Liver (tissue), 9 donors: ENCODE measurements around the gene PTP4A2. TPM values are rescaled to one million over a fixed set of nuclear protein-coding genes. Genes with fewer than 3 reads are reported as not detected.

ENCODE experiments used
- DNase-seq: peaks from one replicate; pipeline ENCODE4 v3.0.0-alpha.2; 2017; ENCODE audit warnings: low spot score
- H3K27ac ChIP-seq, 2 donors: one replicate each; pipeline ENCODE4 v1.7.0; 2013; ENCODE audit warnings: inconsistent platforms in 2 of 2, low read length in 2 of 2, control low read depth in 1 of 2, low read depth in 1 of 2, mild to moderate bottlenecking in 1 of 2
- H3K27me3 ChIP-seq, 4 donors: one replicate each; pipeline versions ENCODE4 v1.6.1 to v1.7.0; 2013; ENCODE audit warnings: low read length in 3 of 4, inconsistent platforms in 1 of 4, mild to moderate bottlenecking in 1 of 4, moderate library complexity in 1 of 4; ENCODE audit not compliant: control insufficient read depth in 4 of 4, insufficient read depth in 4 of 4
- H3K36me3 ChIP-seq, 4 donors: one replicate each; pipeline versions ENCODE4 v1.6.1 to v1.7.0; 2013; ENCODE audit warnings: low read length in 3 of 4, mild to moderate bottlenecking in 3 of 4, low read depth in 1 of 4, moderate library complexity in 1 of 4; ENCODE audit not compliant: control insufficient read depth in 4 of 4, insufficient read depth in 3 of 4
- H3K4me1 ChIP-seq, 4 donors: one replicate each; pipeline versions ENCODE4 v1.6.1 to v1.7.0; 2013; ENCODE audit warnings: low read length in 3 of 4, mild to moderate bottlenecking in 3 of 4, moderate library complexity in 1 of 4; ENCODE audit not compliant: control insufficient read depth in 4 of 4, insufficient read depth in 4 of 4
- H3K4me3 ChIP-seq, 3 donors: one replicate each; pipeline versions ENCODE4 v1.6.1 to v1.7.0; 2013; ENCODE audit warnings: low read length in 3 of 3, control low read depth in 1 of 3, low read depth in 1 of 3, mild to moderate bottlenecking in 1 of 3
- H3K9ac ChIP-seq, 2 donors: one replicate each; pipeline ENCODE4 v1.7.0; 2013; ENCODE audit warnings: low read length in 2 of 2, mild to moderate bottlenecking in 2 of 2, moderate library complexity in 2 of 2, control low read depth in 1 of 2, low read depth in 1 of 2
- H3K9me3 ChIP-seq, 4 donors: one replicate each; pipeline versions ENCODE4 v1.6.1 to v1.7.0; 2013; ENCODE audit warnings: low read length in 3 of 4; ENCODE audit not compliant: control insufficient read depth in 4 of 4
- EGR1 ChIP-seq, 2 donors: IDR thresholded peaks; 2 replicates each; pipeline ENCODE4 v1.6.1; 2016 to 2018; ENCODE audit warnings: antibody characterized with exemption in 2 of 2, low read depth in 2 of 2
- FOXA1 ChIP-seq: IDR thresholded peaks from 2 replicates; pipeline ENCODE4 v1.6.1; 2016; ENCODE audit warnings: antibody characterized with exemption
- FOXA2 ChIP-seq: IDR thresholded peaks from 2 replicates; pipeline ENCODE4 v1.6.1; 2016; ENCODE audit warnings: antibody characterized with exemption
- GABPA ChIP-seq, 2 donors: IDR thresholded peaks in 1 of 2; conservative IDR thresholded peaks in 1 of 2; 2 replicates each; pipeline ENCODE4 v1.6.1; 2016; ENCODE audit warnings: antibody characterized with exemption in 2 of 2, mild to moderate bottlenecking in 1 of 2, moderate library complexity in 1 of 2
- HNF4A ChIP-seq, 2 donors: conservative IDR thresholded peaks; 2 replicates each; pipeline ENCODE4 v1.6.1; 2016; ENCODE audit warnings: antibody characterized with exemption in 2 of 2, mild to moderate bottlenecking in 2 of 2
- HNF4G ChIP-seq: IDR thresholded peaks from 2 replicates; pipeline ENCODE4 v1.6.1; 2016; ENCODE audit warnings: antibody characterized with exemption
- JUND ChIP-seq, 2 donors: IDR thresholded peaks; 2 replicates each; pipeline ENCODE4 v1.6.1; 2016; ENCODE audit warnings: antibody characterized with exemption in 2 of 2
- NR2F2 ChIP-seq: IDR thresholded peaks from 2 replicates; pipeline ENCODE4 v1.6.1; 2016; ENCODE audit warnings: antibody characterized with exemption
- RAD21 ChIP-seq, 2 donors: IDR thresholded peaks; 2 replicates each; pipeline ENCODE4 v1.6.1; 2016; ENCODE audit warnings: antibody characterized with exemption in 2 of 2, mild to moderate bottlenecking in 2 of 2
- RXRA ChIP-seq, 2 donors: IDR thresholded peaks; 2 replicates each; pipeline ENCODE4 v1.6.1; 2017 to 2018; ENCODE audit warnings: antibody characterized with exemption in 2 of 2, mild to moderate bottlenecking in 1 of 2
- SP1 ChIP-seq: IDR thresholded peaks from 2 replicates; pipeline ENCODE4 v1.6.1; 2018; ENCODE audit warnings: antibody characterized with exemption, mild to moderate bottlenecking
- WGBS: extraction: QIAGEN DNeasy Blood & Tissue Kit; methylation state at CpG from one replicate; pipeline ENCODE4 v1.1.7; 2013; 5-methylcytosine and 5-hydroxymethylcytosine counted together
- polyA plus RNA-seq, 2 donors: library from polyadenylated mRNA; stranded (reverse) in 1 of 2; unstranded in 1 of 2; fragments of 200-250 nt in 1 of 2; fragments of >200 nt in 1 of 2; fragmentation: Nextera tagmentation in 1 of 2; extraction: Ambion mirVana in 1 of 2; gene quantifications; one replicate each; pipeline versions ENCODE4 v1.2.1 to v1.2.3, GENCODE V29; 2013 to 2015
- total RNA-seq, 2 donors: library from RNA; depleted of rRNA; stranded (reverse); fragments of >200 nt; gene quantifications; one replicate each; pipeline ENCODE4 v1.2.3, GENCODE V29; 2014
- TF ChIP-seq, protein P1 (sequence below): IDR thresholded peaks from 2 replicates; pipeline ENCODE4 v1.6.1; 2016; ENCODE audit warnings: antibody characterized with exemption
- TF ChIP-seq, protein P2 (sequence below): fragments of 150-350 bp; IDR thresholded peaks from 2 replicates; pipeline ENCODE4 v1.5.1; 2017; ENCODE audit warnings: improper control_type of control experiment, low read depth, low read length; ENCODE audit not compliant: missing input control
- TF ChIP-seq, protein P3 (sequence below): IDR thresholded peaks from 2 replicates; pipeline ENCODE4 v1.6.1; 2016; ENCODE audit warnings: antibody characterized with exemption, mild to moderate bottlenecking
- TF ChIP-seq, protein P4 (sequence below): IDR thresholded peaks from 2 replicates; pipeline ENCODE4 v1.6.1; 2016; ENCODE audit warnings: antibody characterized with exemption
- donor health status: healthy.
- donor health status: healthy.
- donor health status: healthy.
- donor health status: healthy.
- donor health status: healthy.

The PTP4A2 gene
- total and polyA plus RNA-seq, 4 donors = 47.7 to 98.1 (median 71.9) TPM

DNA sequence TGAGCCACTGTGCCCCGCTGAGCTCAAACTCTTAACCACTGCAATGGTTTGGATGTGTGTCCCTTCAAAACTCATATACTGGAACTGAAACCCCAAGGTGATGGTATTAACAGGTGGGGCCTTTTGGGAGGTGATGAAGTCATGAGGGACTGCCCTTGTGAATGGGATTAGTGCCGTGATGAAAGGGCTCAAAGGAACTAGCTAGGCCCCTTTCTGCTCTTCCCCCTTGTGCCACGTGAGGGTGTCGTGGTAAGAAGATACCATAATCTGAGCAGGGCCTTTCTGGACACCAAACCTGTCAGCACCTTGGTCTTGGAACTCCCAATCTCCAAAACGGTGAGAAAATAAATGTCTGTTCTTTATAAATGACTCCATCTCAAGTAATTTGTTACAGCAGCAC lies 76.8 kb downstream of the PTP4A2 start:
- DNase-seq = no peak
- Histone ChIP-seq H3K27ac (no peak overlapping the region), H3K4me1 (no peaks in the 10 kb centered on the region), H3K4me3 (no peak overlapping the region), H3K9ac (no peak overlapping the region), H3K36me3 (no peaks in the 10 kb centered on the region), H3K9me3 (no peaks in the 10 kb centered on the region), H3K27me3 (no peaks in the 10 kb centered on the region)
- 90% methylated on average over 5 of the region's 5 CpGs for WGBS
- TF ChIP-seq GABPA (IDR thresholded peaks at IDR 0.05 in 1 of 2, conservative IDR thresholded peaks at IDR 0.05 in 1 of 2) (no peak), RAD21 (IDR thresholded peaks at IDR 0.05) (no peak), FOXA1 (no peak), RXRA (IDR thresholded peaks at IDR 0.05) (no peak), JUND (IDR thresholded peaks at IDR 0.05) (no peak), NR2F2 (no peak), HNF4G (no peak)
- TF ChIP-seq, protein P1, sequence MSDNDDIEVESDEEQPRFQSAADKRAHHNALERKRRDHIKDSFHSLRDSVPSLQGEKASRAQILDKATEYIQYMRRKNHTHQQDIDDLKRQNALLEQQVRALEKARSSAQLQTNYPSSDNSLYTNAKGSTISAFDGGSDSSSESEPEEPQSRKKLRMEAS = no peak
- TF ChIP-seq, protein P2, sequence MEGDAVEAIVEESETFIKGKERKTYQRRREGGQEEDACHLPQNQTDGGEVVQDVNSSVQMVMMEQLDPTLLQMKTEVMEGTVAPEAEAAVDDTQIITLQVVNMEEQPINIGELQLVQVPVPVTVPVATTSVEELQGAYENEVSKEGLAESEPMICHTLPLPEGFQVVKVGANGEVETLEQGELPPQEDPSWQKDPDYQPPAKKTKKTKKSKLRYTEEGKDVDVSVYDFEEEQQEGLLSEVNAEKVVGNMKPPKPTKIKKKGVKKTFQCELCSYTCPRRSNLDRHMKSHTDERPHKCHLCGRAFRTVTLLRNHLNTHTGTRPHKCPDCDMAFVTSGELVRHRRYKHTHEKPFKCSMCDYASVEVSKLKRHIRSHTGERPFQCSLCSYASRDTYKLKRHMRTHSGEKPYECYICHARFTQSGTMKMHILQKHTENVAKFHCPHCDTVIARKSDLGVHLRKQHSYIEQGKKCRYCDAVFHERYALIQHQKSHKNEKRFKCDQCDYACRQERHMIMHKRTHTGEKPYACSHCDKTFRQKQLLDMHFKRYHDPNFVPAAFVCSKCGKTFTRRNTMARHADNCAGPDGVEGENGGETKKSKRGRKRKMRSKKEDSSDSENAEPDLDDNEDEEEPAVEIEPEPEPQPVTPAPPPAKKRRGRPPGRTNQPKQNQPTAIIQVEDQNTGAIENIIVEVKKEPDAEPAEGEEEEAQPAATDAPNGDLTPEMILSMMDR = no peak

DNA sequence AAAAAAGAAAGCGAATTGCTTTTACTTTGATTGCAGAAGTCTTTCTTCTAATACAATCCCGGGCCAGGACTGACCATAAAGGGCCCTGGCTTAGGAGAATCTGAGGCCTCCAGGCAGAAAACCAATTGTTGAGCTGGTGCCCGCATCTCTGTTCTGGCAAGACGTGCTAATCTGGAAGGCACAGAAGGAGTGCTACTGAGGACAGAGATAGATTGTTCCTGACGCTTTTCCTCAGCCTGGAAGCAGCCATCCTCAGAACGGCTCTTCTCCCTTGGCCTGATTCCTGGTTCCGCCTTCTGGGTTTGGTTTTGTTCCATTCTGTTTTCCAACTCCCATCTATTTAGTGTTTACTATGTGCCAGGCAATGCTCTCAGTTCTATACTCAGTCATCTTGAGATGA lies 77.6 kb downstream of the PTP4A2 start:
- Histone ChIP-seq H3K4me3 (no peak overlapping the region), H3K9ac (no peak overlapping the region), H3K9me3 (no peaks in the 10 kb centered on the region), H3K36me3 (no peaks in the 10 kb centered on the region), H3K27me3 (no peaks in the 10 kb centered on the region), H3K4me1 (no peaks in the 10 kb centered on the region), H3K27ac (no peak overlapping the region)
- no peak for DNase-seq
- TF ChIP-seq FOXA2 = no peak
- TF ChIP-seq, protein P3, sequence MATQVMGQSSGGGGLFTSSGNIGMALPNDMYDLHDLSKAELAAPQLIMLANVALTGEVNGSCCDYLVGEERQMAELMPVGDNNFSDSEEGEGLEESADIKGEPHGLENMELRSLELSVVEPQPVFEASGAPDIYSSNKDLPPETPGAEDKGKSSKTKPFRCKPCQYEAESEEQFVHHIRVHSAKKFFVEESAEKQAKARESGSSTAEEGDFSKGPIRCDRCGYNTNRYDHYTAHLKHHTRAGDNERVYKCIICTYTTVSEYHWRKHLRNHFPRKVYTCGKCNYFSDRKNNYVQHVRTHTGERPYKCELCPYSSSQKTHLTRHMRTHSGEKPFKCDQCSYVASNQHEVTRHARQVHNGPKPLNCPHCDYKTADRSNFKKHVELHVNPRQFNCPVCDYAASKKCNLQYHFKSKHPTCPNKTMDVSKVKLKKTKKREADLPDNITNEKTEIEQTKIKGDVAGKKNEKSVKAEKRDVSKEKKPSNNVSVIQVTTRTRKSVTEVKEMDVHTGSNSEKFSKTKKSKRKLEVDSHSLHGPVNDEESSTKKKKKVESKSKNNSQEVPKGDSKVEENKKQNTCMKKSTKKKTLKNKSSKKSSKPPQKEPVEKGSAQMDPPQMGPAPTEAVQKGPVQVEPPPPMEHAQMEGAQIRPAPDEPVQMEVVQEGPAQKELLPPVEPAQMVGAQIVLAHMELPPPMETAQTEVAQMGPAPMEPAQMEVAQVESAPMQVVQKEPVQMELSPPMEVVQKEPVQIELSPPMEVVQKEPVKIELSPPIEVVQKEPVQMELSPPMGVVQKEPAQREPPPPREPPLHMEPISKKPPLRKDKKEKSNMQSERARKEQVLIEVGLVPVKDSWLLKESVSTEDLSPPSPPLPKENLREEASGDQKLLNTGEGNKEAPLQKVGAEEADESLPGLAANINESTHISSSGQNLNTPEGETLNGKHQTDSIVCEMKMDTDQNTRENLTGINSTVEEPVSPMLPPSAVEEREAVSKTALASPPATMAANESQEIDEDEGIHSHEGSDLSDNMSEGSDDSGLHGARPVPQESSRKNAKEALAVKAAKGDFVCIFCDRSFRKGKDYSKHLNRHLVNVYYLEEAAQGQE = no peak
- TF ChIP-seq HNF4G = no peak
- TF ChIP-seq, protein P1 = no peak
- TF ChIP-seq RAD21 (IDR thresholded peaks at IDR 0.05) = no peak
- no peak for TF ChIP-seq NR2F2
- no peak for TF ChIP-seq EGR1 (IDR thresholded peaks at IDR 0.05; ENCODE audit: low read depth in 2 of 2)
- no peak for TF ChIP-seq SP1
- TF ChIP-seq HNF4A (conservative IDR thresholded peaks at IDR 0.05) = no peak
- TF ChIP-seq, protein P4, sequence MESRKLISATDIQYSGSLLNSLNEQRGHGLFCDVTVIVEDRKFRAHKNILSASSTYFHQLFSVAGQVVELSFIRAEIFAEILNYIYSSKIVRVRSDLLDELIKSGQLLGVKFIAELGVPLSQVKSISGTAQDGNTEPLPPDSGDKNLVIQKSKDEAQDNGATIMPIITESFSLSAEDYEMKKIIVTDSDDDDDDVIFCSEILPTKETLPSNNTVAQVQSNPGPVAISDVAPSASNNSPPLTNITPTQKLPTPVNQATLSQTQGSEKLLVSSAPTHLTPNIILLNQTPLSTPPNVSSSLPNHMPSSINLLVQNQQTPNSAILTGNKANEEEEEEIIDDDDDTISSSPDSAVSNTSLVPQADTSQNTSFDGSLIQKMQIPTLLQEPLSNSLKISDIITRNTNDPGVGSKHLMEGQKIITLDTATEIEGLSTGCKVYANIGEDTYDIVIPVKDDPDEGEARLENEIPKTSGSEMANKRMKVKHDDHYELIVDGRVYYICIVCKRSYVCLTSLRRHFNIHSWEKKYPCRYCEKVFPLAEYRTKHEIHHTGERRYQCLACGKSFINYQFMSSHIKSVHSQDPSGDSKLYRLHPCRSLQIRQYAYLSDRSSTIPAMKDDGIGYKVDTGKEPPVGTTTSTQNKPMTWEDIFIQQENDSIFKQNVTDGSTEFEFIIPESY = no peak
- 92% methylated on average over 7 of the region's 7 CpGs for WGBS
